Measurements from ENCODE around the gene RASGEF1C. TPM values are rescaled to one million over a fixed set of nuclear protein-coding genes. Genes with fewer than 3 reads are reported as not detected.

Gene RASGEF1C
- total RNA-seq, 1 donor from 2014 or later = 0.13 TPM

DNA sequence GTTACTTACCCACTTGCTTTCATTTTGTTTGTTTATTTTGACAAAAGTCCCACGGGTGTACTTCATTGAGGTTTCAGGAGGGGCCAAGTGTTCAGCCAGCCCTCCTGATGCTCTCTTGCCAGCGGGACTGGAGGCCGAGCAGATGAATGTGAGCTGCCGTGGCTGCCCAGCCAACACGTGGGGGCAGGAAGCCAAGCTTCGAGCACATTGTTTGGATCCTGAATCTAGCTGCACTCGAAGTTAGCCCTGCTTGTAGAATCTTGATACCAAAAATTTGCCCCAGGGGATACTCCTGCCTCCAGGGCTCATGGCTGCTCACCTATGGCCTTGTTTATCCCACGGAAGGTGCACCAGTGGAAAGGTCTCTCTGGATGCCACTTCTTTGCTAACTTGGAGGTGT lies 49.3 kb downstream of the RASGEF1C start:
- TF ChIP-seq, protein P1, sequence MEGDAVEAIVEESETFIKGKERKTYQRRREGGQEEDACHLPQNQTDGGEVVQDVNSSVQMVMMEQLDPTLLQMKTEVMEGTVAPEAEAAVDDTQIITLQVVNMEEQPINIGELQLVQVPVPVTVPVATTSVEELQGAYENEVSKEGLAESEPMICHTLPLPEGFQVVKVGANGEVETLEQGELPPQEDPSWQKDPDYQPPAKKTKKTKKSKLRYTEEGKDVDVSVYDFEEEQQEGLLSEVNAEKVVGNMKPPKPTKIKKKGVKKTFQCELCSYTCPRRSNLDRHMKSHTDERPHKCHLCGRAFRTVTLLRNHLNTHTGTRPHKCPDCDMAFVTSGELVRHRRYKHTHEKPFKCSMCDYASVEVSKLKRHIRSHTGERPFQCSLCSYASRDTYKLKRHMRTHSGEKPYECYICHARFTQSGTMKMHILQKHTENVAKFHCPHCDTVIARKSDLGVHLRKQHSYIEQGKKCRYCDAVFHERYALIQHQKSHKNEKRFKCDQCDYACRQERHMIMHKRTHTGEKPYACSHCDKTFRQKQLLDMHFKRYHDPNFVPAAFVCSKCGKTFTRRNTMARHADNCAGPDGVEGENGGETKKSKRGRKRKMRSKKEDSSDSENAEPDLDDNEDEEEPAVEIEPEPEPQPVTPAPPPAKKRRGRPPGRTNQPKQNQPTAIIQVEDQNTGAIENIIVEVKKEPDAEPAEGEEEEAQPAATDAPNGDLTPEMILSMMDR (IDR thresholded peaks at IDR 0.05; ENCODE audit: insufficient read depth, low read length, poor library complexity, severe bottlenecking) = no peak
- Histone ChIP-seq H3K4me3 (ENCODE audit: low read depth, low read length) (no peak overlapping the region), H3K27me3 (ENCODE audit: control insufficient read depth, insufficient read depth, low read length) (peaks cover 2% of the 10 kb centered on the region), H3K36me3 (ENCODE audit: control insufficient read depth, insufficient read depth, low read length) (no peaks in the 10 kb centered on the region)
- no peak for DNase-seq (ENCODE audit: low read depth)

DNA sequence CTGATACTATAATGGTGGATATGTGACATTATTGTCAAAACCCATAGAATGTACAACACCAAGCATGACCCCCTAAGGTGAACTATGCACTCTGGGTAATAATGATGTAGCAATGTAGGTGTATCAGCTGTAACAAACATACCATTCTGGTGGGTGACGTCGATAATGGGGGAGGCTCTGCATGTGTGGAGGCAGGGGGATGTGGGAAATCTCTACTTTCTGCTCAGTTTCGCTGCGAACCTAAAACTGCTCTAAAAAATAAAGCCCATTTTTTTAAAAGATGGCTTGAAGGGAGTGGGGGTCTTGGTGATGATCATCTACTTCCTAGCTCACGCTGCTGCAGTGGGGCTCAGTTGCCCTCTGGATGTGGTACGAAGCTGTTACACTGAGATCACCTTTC lies 51.1 kb downstream of the RASGEF1C start:
- no peak for DNase-seq (ENCODE audit: low read depth)
- H3K27me3 ChIP-seq (ENCODE audit: control insufficient read depth, insufficient read depth, low read length) = peaks cover 2% of the 10 kb centered on the region
- H3K4me3 ChIP-seq (ENCODE audit: low read depth, low read length) = no peak overlapping the region
- H3K36me3 ChIP-seq (ENCODE audit: control insufficient read depth, insufficient read depth, low read length) = no peaks in the 10 kb centered on the region
- TF ChIP-seq, protein P1 (IDR thresholded peaks at IDR 0.05; ENCODE audit: insufficient read depth, low read length, poor library complexity, severe bottlenecking) = no peak

- Histone ChIP-seq H3K27me3 (ENCODE audit: control insufficient read depth, insufficient read depth, low read length) (no peaks in the 10 kb centered on the region), H3K36me3 (ENCODE audit: control insufficient read depth, insufficient read depth, low read length) (no peaks in the 10 kb centered on the region), H3K4me3 (ENCODE audit: low read depth, low read length) (no peak overlapping the region)
- TF ChIP-seq, protein P1 (IDR thresholded peaks at IDR 0.05; ENCODE audit: insufficient read depth, low read length, poor library complexity, severe bottlenecking) = no peak
- no peak for DNase-seq (ENCODE audit: low read depth)
Observed at GRCh38 chr5:180156141-180156540, 52.9 kb downstream of the RASGEF1C start.

- no peaks in the 10 kb centered on the region for H3K27me3 ChIP-seq (ENCODE audit: control insufficient read depth, insufficient read depth, low read length)
- DNase-seq (ENCODE audit: low read depth) = no peak
- H3K4me3 ChIP-seq (ENCODE audit: low read depth, low read length) = no peak overlapping the region
- no peaks in the 10 kb centered on the region for H3K36me3 ChIP-seq (ENCODE audit: control insufficient read depth, insufficient read depth, low read length)
- TF ChIP-seq, protein P1 (IDR thresholded peaks at IDR 0.05; ENCODE audit: insufficient read depth, low read length, poor library complexity, severe bottlenecking) = no peak
Observed at GRCh38 chr5:180155365-180155926, 53.6 kb downstream of the RASGEF1C start.

- H3K36me3 ChIP-seq (ENCODE audit: control insufficient read depth, insufficient read depth, low read length) = no peaks in the 10 kb centered on the region
- H3K27me3 ChIP-seq (ENCODE audit: control insufficient read depth, insufficient read depth, low read length) = no peaks in the 10 kb centered on the region
- H3K4me3 ChIP-seq (ENCODE audit: low read depth, low read length) = no peak overlapping the region
- no peak for DNase-seq (ENCODE audit: low read depth)
- TF ChIP-seq, protein P1 (IDR thresholded peaks at IDR 0.05; ENCODE audit: insufficient read depth, low read length, poor library complexity, severe bottlenecking) = no peak
Observed at GRCh38 chr5:180154821-180155364, 54.1 kb downstream of the RASGEF1C start.

GRCh38 chr5:180153991-180154390 lies 55.0 kb downstream of the RASGEF1C start:
- no peaks in the 10 kb centered on the region for H3K36me3 ChIP-seq (ENCODE audit: control insufficient read depth, insufficient read depth, low read length)
- TF ChIP-seq, protein P1 (IDR thresholded peaks at IDR 0.05; ENCODE audit: insufficient read depth, low read length, poor library complexity, severe bottlenecking) = no peak
- no peaks in the 10 kb centered on the region for H3K27me3 ChIP-seq (ENCODE audit: control insufficient read depth, insufficient read depth, low read length)
- no peak overlapping the region for H3K4me3 ChIP-seq (ENCODE audit: low read depth, low read length)
- DNase-seq (ENCODE audit: low read depth) = no peak

Measured in kidney epithelial cell (primary cell).